Bronchial epithelial cell (primary cell): ENCODE data around the gene RFESD. TPM values are rescaled to one million over a fixed set of nuclear protein-coding genes. Genes with fewer than 3 reads are reported as not detected.

ENCODE experiments used
- DNase-seq: peaks from one replicate; pipeline ENCODE4 v3.0.0-alpha.2; 2010; ENCODE audit warnings: low read depth
- FAIRE-seq: peaks from 2 replicates; lab custom pipeline; 2011; peaks lifted over from hg19 to GRCh38; lab: Jason Lieb, UNC
- H3K27me3 ChIP-seq: 2 replicates; pipeline ENCODE4 v1.5.1; 2011; ENCODE audit warnings: low read length; ENCODE audit not compliant: control insufficient read depth, insufficient read depth
- H3K36me3 ChIP-seq: 2 replicates; pipeline ENCODE4 v1.5.1; 2011; ENCODE audit warnings: low read length; ENCODE audit not compliant: control insufficient read depth, insufficient read depth
- H3K4me3 ChIP-seq: 2 replicates; pipeline ENCODE4 v1.5.1; 2011; ENCODE audit warnings: mild to moderate bottlenecking, low read depth, low read length, control low read depth
- total RNA-seq: library from RNA; depleted of rRNA; stranded (reverse); fragments of >200 nt; gene quantifications from 2 replicates; pipeline ENCODE4 v1.2.1, GENCODE V29; 2014
- TF ChIP-seq, protein P1 (sequence below): IDR thresholded peaks from 2 replicates; pipeline ENCODE4 v1.5.1; 2011; ENCODE audit warnings: mild to moderate bottlenecking, moderate library complexity, low read length, control low read depth, inconsistent platforms; ENCODE audit not compliant: insufficient read depth, severe bottlenecking

The RFESD gene
- total RNA-seq, 1 donor from 2014 or later, result 1.6 TPM

DNA sequence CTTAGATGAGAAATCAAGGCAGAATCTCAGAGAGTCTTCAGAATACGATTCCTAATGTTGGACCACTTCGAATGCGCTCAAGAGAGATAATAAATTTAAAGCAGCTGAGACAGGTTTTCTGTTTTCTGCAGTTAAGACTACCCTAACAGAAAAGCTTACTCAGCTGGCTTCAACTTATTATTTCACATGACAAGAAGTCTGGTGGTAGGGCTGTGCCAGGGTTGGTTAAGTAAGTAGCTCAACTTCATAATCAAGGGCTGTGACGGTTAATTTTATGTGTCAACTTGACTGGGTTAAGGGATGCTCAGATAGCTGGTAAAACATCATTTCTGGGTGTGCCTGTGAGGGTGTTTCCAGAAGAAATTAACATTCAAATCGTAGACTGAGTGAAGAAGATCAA lies 22.9 kb upstream of the RFESD start:
- H3K4me3 ChIP-seq, result no peak overlapping the region
- TF ChIP-seq, protein P1, sequence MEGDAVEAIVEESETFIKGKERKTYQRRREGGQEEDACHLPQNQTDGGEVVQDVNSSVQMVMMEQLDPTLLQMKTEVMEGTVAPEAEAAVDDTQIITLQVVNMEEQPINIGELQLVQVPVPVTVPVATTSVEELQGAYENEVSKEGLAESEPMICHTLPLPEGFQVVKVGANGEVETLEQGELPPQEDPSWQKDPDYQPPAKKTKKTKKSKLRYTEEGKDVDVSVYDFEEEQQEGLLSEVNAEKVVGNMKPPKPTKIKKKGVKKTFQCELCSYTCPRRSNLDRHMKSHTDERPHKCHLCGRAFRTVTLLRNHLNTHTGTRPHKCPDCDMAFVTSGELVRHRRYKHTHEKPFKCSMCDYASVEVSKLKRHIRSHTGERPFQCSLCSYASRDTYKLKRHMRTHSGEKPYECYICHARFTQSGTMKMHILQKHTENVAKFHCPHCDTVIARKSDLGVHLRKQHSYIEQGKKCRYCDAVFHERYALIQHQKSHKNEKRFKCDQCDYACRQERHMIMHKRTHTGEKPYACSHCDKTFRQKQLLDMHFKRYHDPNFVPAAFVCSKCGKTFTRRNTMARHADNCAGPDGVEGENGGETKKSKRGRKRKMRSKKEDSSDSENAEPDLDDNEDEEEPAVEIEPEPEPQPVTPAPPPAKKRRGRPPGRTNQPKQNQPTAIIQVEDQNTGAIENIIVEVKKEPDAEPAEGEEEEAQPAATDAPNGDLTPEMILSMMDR, result no peak
- no peaks in the 10 kb centered on the region for H3K36me3 ChIP-seq
- H3K27me3 ChIP-seq, result no peaks in the 10 kb centered on the region
- DNase-seq (no peak), FAIRE-seq (no peak)

DNA sequence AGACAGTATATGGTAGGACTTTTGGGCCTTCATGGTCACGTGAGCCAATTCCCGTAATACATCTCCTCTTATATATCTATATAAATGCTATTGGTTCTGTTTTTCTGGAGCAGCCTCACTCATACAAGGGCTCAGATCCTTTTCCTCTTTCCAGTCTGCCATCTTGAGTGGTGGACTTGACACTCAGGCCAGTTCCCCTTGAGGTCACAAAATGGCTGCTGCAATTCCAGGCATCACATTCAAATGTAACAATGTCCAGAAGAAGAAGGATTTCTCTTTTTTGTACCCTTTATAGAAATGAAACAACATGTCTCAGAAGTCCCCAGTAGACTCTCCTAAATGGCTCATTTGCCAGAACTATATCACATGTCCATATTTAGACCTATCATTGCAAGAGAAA lies 22.2 kb upstream of the RFESD start:
- no peaks in the 10 kb centered on the region for H3K27me3 ChIP-seq
- no peak overlapping the region for H3K4me3 ChIP-seq
- no peak for DNase-seq
- H3K36me3 ChIP-seq, result no peaks in the 10 kb centered on the region
- TF ChIP-seq, protein P1, result no peak
- no peak for FAIRE-seq

GRCh38 chr5:95626701-95627100 lies 19.9 kb upstream of the RFESD start:
- TF ChIP-seq, protein P1, result no peak
- Histone ChIP-seq H3K27me3 (no peaks in the 10 kb centered on the region), H3K36me3 (no peaks in the 10 kb centered on the region), H3K4me3 (no peak overlapping the region)
- no peak for DNase-seq
- no peak for FAIRE-seq

DNA sequence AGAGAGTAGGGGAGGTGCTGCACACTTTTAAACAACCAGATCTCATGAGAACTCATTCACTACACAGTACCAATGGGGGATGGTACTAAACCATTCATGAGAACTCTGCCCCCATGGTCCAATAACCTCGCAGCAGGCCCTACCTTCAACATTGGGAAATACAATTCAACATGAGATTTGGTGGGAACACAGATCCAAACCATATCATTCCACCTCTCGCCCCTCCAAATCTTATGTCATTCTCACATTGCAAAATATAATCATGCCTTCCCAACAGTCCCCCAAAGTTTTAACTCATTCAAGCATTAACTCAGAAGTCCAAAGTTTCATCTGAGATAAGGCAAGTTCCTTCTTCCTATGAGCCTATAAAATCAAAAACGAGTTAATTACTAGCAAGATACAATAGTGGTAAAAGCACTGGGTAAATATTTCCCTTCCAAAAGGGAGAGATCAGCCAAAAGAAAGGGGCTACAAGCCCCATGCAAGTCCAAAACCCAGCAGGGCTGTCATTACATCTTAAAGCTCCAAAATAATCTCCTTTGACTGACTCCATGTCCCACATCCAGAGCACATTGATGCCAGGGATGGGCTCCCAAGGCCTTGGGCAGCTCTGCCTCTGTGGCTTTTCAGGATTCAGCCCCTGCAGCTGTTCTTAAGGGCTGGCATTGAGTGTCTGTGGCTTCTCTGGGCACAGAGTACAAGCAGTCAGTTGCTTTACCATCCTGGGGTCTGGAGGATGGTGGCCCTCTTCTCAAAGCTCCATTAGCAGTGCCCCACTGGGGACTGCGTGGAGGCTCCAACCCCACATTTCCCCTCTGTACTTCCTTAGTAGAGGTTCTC lies 18.4 kb upstream of the RFESD start:
- FAIRE-seq (no peak), DNase-seq (no peak)
- no peaks in the 10 kb centered on the region for H3K36me3 ChIP-seq

GRCh38 chr5:95628933-95629332 lies 17.6 kb upstream of the RFESD start:
- DNase-seq (no peak), FAIRE-seq (no peak)
- TF ChIP-seq, protein P1, result no peak
- no peaks in the 10 kb centered on the region for H3K27me3 ChIP-seq
- no peak overlapping the region for H3K4me3 ChIP-seq
- no peaks in the 10 kb centered on the region for H3K36me3 ChIP-seq

More for the DNA sequence above, 18.4 kb upstream of the RFESD start:
- Histone ChIP-seq H3K27me3 (no peaks in the 10 kb centered on the region), H3K4me3 (no peak overlapping the region)
- TF ChIP-seq, protein P1, result no peak
